Left lobe of liver (tissue), 2 donors: ENCODE data around the gene ZFPM1. TPM values are rescaled to one million over a fixed set of nuclear protein-coding genes. Genes with fewer than 3 reads are reported as not detected.
A peak's percentile ranks its signal among the peaks of the same experiment; 100 is the strongest.

ENCODE experiments used
- ATAC-seq: fragments of 200-7000 bp; cut with Tn5 transposase; one replicate; pipeline ENCODE4 v1.9.1; 2020; ENCODE audit warnings: mild to moderate bottlenecking, moderate library complexity
- DNase-seq: peaks from one replicate; pipeline ENCODE4 v3.0.0-alpha.2; 2020; ENCODE audit warnings: low spot score
- total RNA-seq: library from RNA; stranded (reverse); gene quantifications from one replicate; pipeline ENCODE4 v1.2.1, GENCODE V29; 2021
- donor health status: DM: no; HTN: no; CAD: no; lungs with moderate emphysema.
- donor health status: DM: no; HTN: yes; CAD: no.

The ZFPM1 gene
- total RNA-seq, 1 donor from 2014 or later: 14.6 TPM

DNA sequence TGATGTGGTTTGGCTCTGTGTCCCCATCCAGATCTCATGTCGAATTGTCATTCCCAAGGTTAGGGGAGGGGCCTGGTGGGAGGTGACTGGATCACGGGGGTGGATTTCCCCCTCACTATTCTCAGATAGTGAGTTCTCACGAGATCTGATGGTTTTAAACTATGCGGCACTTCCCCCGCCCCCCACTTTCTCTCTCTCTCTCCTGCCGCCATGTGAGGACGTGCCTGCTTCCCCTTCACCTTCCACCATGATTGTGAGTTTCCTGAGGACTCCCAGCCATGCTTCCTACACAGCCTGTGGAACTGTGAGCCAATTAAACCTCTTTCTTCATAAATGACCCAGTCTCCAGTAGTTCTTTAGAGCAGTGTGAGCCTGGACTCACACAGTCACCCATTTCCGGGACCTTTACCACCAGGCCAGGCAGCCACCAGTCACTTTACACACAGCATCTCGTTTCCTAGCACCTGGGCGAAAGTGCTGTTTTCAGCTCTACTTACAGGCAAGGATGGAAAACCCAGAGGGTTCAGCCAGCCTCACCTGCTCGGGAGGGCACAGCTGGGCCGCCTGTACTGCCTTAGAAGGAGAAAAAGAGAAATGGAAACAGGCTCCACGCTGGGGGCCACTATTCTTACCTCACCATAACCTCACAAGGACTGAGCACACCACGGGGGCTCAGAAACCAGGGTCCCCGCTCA, 103.4 kb downstream of the ZFPM1 start:
- DNase-seq (no peak), ATAC-seq (no peak)

GRCh38 chr16:88558457-88559442, 105.7 kb downstream of the ZFPM1 start:
- ATAC-seq: peak; percentile 78
- peak; percentile 72 for DNase-seq

- ATAC-seq: no peak
- no peak for DNase-seq
These were observed 107.8 kb downstream of the ZFPM1 start for GRCh38 chr16:88560714-88561484.

GRCh38 chr16:88561485-88562359, 108.6 kb downstream of the ZFPM1 start:
- ATAC-seq: peak; percentile 89
- no peak for DNase-seq

DNA sequence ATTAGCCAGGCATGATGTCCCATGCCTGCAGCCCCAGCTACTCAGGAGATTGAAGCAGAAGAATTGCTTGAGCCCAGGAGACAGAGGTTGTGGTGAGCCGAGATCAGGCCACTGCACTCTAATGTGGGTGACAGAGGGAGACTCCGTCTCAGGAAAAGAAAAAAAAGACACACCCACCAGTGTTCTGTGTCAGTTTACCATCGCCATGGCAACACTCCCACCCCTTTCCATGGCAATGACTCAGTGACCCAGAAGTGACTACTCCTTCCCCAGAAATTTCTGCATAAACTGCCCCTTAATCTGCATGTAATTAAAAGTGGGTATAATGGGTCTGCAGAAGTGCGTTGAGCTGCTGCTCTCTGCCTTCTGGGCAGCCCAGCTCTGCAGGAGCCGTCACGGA, 113.1 kb downstream of the ZFPM1 start:
- DNase-seq (no peak), ATAC-seq (no peak)

DNA sequence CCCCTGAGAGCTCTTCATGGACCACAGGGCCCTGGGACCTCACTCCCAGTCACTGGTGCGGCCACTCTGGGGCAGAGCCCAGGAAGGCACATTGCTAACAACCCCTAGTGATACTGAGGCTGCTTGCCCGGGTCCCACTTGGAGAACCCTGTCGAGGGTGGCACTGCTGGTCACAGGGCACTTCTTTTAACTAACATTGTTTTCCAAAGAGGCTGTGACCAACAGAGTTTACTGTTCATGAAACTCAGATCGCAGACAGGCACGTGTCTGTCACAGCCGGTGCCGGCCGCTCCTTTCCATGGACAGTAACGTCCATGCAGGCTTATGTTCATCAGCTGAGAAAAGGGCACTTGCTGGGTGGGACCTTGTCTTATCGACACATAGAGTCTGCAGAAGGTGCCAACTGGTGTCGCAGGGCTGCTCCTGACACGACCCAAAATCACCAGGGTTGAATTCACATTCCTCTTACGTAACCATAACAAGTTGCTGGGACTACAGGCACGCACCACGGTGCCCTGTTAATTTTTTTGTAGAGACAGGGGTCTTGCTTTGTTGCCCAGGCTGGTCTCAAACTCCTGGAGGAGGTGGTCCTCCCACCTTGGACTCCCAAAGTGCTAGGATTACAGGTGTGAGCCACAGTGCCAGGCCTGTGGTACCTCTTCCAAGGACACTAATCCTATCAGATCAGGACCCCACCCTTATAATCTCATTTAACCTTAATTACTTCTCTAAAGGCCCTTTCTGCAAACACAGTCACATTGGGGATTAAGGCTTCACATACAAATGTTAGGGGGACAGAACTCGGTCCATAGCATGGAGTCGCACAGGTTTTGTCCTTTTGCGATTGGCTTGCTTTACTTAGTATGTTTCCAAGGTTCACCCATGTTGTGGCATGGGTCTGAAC, 115.9 kb downstream of the ZFPM1 start:
- no peak for ATAC-seq
- no peak for DNase-seq

DNA sequence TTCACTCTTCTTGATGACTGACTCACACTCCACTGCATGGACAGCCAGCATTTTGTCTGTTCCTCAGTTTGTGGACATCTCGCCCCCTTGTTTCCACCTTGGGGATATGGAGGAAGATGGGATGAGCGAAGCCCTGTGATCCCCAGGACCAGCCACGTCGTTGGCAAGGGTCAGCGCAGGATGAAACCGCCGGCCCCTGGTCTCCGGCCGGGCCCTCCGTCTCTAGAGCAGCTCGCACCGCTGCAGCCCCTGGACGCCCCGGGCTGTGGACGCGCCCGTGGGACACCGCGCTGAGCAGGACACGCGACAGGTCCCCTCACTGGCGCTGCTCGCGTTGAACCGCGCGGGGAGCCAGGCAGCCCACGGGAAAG, 116.5 kb downstream of the ZFPM1 start:
- peak; percentile 59 for DNase-seq
- peak; percentile 31 for ATAC-seq

DNA sequence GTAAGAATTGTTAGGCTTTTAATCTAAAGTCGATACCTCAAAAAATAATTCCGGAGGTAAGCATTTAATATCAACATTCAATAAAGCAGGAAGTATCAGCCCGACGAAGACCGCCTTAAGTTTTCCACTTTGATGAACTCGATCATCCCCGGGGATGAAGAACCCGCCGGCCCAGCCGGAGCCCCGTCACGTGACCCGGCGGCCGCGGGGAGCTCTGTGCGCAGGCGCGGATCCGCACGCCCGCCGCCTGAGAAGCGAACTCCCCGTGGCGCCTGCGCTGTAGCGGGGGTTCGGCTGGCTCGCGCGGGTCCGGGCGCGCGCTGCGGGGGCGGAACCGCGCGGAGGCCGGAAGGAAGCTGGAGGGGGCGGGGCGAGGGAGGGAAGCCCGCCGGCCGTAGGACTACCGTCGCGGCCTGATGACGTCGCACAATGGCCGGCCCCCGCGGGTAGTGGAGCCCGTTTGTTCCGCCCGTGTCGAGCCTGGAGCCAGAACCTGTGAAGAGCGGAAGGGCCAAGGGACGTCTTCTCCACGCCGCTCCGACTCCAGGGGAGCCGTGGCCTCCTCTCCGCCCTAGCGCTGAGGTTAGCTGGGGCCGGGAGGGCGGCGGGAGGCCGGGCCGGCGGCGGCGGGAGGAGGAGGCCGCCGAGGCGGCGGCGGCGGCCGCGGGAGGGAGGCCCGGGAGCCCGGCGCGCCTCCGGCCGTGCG, 117.1 kb downstream of the ZFPM1 start, which contains the start of gene ZC3H18:
TSS of gene ZC3H18 (plus strand) at position 419 of the 706 bp plus-strand sequence. CDS start 6,721 bp downstream, outside the sequence.
- ATAC-seq (peak; percentile 97), DNase-seq (peak; percentile 98)

DNA sequence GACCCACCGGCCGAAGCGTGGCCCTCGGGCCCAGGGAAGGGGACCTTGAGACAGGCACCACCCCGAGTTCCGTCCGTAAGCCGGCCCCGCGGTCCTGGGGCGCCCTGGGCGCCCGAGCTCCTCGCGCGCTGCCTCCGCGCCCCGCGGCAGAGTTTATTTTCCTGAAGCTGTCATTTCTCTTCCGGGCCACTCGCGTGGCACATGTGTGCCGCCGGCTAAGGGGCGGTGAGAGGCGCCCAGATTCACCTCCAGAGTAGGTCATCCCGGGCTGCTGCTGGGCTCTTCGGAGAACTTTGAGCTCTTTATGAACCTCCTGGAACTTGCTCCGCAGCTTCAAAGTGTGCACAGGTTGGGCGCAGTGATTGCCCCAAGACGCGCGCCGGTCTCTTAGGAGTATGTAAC, 117.6 kb downstream of the ZFPM1 start:
- ATAC-seq (peak; percentile 24), DNase-seq (peak; percentile 57)

DNA sequence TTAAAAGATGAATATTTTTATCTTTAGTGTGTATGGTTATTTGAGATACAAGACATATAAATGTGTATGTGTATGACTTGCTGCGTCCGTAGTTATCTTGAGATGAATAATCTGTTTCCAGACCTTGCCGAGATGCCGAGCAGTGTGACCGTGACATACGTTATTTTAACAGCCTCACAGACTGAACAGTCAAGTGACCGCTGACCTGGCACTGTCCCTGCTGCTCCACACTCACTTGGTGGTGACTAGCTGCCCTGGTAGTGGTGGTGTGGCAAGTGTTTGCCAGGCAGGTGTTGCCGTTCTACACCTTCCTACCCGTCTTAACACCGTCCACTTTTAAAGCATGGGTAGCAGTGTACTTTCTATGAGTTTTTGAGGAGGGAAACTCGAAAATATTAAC, 122.2 kb downstream of the ZFPM1 start:
- DNase-seq: no peak
- no peak for ATAC-seq

DNA sequence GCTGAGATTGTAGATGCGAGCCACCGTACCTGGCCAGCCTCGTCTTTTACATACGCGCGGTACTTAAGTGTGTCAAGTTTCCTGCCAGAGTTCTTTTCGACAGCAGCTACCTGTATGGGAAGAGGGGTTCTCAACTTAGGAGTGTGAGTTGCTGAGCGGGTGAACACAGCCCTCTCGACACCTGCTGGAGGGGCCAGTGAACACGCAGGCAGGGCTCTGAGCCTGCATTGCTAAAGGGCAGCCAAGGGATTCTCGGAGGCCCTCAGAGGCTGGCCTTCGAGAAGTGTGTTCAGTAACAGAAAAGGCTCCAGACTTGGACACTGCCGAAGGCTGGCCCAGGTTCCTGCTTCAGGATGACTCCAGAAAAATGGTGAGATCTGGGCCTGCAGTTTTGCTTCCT, 123.2 kb downstream of the ZFPM1 start:
- DNase-seq (no peak), ATAC-seq (no peak)

DNA sequence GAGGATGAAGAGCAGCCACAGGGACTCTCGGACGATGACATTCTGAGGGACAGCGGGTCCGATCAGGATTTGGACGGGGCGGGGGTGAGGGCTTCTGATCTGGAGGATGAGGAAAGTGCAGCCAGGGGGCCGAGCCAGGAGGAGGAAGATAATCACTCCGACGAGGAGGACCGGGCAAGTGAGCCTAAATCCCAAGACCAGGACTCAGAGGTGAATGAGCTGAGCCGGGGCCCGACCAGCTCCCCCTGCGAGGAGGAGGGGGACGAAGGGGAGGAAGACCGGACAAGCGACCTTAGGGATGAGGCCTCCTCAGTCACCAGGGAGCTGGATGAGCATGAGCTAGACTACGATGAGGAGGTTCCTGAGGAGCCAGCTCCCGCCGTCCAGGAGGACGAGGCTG, 124.1 kb downstream of the ZFPM1 start:
- DNase-seq (no peak), ATAC-seq (no peak)

DNA sequence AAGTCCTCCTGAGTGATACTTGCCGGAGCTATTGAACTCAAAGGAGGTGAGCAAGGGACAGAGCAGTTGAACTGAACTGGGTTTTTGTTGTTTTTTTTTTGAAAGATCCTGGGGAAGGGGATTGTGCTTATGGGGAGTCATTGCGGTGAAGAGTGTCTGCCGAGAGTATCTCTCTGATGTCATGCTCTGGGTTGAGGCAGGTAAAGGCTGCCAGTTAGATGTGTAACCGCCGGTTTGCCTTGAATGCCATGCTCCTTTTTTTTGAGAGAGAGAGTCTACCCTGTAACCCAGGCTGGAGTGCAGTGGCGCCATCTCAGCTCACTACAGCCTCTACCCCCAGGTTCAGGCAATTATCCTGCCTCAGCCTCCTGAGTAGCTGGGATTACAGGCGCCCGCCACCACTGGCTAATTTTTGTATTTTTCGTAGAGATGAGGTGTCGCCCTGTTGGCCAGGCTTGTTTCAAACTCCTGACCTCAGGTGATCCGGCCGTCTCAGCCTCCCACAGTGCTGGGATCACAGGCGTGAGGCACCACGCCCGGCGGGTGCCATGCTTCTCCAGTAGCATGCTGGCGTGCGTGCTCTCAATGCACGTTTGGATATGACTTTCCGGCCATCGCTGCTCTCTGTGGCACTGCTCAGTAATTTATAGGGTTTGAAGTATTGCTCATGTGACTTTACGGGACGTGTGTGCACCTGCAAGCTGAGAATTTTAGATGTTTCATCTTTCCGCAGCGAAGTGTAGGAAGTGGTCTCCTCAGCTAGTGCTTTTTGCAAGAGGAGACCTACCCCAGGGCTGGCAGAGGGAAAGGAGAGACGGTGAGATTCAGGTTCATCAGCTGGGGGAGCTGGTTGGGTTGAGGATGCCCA, 125.6 kb downstream of the ZFPM1 start:
- DNase-seq: no peak
- no peak for ATAC-seq

- ATAC-seq (no peak), DNase-seq (no peak)
These were observed 127.3 kb downstream of the ZFPM1 start for GRCh38 chr16:88580371-88580770.

DNA sequence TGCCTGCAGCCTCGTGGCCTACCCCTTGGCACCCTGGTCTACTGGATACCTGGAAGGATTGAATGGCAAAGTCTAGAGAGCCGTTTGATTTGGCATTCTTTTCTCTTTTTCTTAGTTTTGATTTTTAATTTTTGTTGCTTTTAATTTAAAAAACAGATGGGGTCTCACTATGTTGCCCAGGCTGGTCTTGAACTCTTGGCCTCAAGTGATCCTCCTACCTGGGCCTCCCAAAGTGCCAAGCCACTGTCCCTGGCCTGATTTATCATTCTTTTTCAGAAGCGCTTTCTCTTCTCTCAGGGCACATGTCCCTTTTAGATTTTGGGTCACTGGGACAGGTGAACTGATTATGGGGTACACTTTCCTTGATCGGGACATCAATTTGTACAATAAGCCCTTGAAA, 128.0 kb downstream of the ZFPM1 start:
- ATAC-seq: no peak
- no peak for DNase-seq

DNA sequence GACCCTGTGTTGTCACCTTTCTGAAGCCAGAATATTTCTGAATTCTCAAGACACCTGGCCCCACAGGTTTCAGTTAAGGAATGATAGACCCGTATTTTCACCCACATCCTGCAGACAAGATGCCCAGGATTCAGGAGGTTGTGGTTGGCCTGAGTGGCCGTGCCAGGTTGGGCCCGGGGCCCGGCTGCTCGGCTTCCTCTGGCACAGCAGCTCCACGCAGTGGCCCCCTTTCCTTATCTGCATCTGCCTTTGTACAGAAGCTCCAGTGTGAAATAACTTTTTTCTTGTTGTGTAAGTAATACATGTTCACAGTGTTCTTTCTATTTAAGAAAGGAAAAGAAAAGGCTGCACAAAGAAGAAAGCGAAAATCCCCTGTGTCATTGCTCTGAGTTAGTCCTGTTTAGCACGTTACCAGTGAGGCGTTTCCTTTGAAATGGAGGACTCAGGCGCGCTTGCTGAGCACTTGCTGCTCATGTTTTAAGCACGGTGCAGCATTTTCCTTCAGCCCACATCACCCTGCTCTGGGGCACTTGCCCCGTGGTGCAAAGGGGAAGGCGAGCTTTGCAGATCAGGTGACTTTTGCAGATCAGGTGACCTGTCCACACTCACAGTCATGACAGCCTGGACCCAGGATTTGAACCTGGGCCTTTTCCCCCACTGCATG, 130.0 kb downstream of the ZFPM1 start:
- DNase-seq: no peak
- no peak for ATAC-seq

DNA sequence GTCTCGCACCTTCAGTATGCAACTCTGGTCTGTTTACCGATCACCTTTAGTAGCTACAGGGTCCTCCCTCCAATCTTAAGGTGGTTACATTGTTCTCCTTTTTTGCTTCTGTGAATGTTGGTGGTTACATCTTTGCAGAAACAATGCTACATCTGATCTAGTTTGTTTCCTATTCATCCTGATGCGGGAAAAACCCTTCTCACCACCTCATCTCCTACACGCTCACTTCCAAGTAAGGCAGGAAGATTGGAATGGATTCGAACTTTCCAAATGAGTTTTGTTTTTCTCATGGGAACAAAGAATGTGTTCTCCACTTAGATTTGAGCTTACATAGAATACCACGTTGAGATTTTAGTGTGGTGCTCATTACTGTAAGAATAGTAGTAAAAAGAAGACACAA, 131.6 kb downstream of the ZFPM1 start:
- no peak for ATAC-seq
- no peak for DNase-seq
